ENCODE measurements around the gene IL1F10.

The IL1F10 gene

GRCh38 chr2:113112441-113112840 lies 44.7 kb downstream of the IL1F10 start:
- DNase-seq (ENCODE audit: low read depth), result no peak

DNA sequence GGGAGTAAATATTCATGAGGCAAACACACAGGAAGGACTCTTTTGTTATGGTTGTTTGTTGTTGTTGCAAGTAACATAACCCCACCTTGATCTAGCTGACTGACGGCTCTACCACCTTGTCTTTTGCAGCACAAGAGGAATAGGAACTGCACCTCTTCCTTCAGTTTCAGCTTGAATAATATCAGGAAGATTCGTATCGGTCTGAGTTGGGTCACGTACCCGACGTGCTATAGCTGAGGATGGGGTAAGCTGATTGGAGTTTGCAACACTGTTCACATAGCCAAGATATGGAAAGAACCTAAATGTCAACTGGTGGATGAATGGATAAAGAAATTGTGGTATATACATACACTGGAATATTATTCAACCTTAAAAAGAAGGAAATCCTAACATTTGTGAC lies 45.1 kb downstream of the IL1F10 start:
- no peak for DNase-seq (ENCODE audit: low read depth)

DNA sequence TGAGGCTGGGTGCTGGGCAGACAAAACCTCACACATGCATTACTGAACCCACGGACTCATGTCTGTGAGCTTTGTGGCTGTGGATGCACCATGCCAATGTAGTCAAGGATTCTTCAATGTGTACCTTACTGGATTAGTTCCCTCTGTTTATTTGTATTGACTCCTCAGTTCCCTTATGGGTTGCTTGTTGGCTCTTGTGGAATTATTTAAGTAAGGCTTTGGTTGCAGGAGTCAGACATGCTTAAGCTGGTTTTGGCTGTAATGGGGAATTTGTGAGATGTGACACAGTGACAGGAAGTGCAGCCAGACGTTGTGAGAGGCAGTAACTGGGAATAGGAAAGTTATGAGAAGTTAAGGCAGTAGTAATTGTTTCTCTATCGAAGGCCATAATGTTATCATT lies 46.0 kb downstream of the IL1F10 start:
- DNase-seq (ENCODE audit: low read depth), result peak; percentile 11

GRCh38 chr2:113114224-113114945 lies 46.6 kb downstream of the IL1F10 start:
- DNase-seq (ENCODE audit: low read depth), result no peak

DNA sequence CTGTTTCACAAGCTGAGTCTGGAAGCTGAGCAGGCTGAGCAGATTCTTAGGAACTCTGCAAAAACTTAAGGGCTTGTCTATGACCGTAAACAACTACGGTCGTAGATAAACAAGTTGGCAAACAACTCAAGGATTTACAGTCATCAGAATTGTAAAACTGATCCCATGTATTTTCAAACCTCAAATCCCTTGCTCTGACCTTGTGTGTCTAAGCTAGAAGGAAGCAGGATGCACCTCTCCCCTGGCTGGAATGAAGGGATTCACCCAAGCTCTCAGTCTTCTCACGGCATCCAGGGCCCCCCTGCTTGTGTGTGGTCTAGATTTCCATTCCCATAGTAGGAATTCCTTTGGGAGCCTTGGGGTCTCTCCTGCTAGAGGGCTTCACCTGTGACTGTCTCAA lies 47.2 kb downstream of the IL1F10 start:
- DNase-seq (ENCODE audit: low read depth), result no peak

DNA sequence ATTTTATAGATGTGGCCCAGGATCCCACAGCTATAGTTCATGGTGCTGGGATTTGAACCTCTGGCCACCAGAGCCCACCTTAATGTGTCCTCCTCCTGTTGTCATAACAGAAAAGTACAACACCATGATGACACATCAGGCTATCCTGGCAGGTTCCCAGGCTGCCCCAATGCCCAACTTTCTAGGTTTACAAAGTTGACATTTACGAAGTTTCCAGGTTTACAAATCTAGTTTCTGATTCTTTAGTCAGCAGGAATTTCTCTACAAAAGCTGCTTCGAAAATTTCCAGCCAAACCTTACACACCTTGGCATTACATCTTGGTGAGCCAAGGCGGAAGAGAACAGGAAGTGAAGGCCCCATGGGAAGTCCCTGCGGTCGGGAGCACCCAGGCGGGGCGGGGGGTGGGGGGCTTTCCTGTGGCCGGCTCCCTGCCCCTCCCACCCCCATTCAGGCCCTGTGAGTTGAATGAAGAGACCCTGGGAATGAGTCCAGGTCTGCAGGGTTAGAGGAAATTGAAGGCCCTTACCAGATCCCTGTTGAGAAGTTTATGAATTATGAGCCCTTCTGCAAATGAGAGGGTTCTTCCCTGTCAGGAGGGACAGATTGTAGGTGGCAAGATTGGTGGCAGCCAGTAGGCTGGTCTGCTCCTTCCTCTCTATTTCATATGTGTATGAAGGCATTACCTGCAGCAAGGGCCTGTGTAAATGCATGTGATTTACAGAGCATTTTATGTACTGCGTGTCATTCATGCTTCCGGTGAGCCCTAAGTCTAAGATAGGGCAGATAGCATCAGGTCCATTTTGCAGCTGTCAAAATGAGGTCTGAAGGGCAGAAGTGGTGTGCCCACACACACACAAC lies 48.6 kb downstream of the IL1F10 start:
- DNase-seq (ENCODE audit: low read depth), result no peak

- peak; percentile 88 for DNase-seq (ENCODE audit: low read depth)
Observed at GRCh38 chr2:113117541-113118262, 49.9 kb downstream of the IL1F10 start.

GRCh38 chr2:113118263-113118657 lies 50.5 kb downstream of the IL1F10 start:
- no peak for DNase-seq (ENCODE audit: low read depth)

DNA sequence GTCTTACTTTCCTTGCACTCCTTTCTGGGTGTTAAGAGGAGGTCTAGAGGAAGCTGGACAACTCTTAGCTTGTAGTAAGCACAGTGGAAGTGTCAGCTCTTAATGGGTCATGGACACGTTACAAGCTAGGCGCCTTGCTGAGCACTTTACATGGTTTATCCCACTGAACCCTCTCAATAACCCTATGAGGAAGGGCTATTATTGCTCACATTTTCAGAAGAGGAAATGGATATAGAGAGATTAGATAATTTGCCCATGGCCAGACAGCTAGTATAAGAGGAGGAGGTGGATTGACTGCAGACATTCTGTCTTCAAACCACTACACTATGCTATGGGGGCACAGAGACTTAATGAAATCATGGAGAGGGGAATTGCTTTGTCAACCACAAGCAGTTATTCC lies 51.3 kb downstream of the IL1F10 start:
- DNase-seq (ENCODE audit: low read depth), result no peak

- DNase-seq (ENCODE audit: low read depth), result no peak
Observed at GRCh38 chr2:113120861-113121260, 53.1 kb downstream of the IL1F10 start.

DNA sequence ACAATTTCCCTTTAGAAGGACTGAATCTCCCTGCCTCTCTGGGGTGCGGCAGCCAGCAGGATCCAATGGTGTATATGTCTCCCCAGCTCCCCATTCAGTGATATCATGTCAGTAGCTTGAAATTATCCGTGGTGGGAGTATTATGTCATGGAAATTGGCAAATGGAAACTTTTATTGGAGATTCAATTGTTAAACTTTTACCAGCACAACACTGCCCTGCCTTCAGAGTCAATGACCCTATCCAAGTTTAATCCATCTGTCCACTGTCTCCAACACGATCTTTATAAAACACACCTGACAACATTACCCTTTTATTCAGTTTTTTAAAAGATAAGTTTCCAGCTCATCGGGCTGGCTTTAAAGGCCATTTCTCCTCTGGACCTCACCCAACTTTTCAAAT lies 54.6 kb downstream of the IL1F10 start:
- DNase-seq (ENCODE audit: low read depth), result no peak

GRCh38 chr2:113123726-113124125 lies 56.0 kb downstream of the IL1F10 start:
- DNase-seq (ENCODE audit: low read depth), result no peak

- DNase-seq (ENCODE audit: low read depth), result peak; percentile 74
Observed at GRCh38 chr2:113124181-113124961, 56.6 kb downstream of the IL1F10 start.
